PC-9 (cell line): ENCODE data around the gene DENND1A.

Experiments used
- EZH2 ChIP-seq: fragments of 200-600 bp; sonication (generic); IDR thresholded peaks from 2 replicates; pipeline ENCODE4 v1.8.0; 2017; ENCODE audit warnings: antibody characterized with exemption, low read depth
- TF ChIP-seq, protein P1 (sequence below): fragments of 200-600 bp; sonication (generic); conservative IDR thresholded peaks from 2 replicates; pipeline ENCODE4 v1.6.1; 2017; ENCODE audit warnings: mixed run types, antibody characterized with exemption, mild to moderate bottlenecking, moderate library complexity

DNA sequence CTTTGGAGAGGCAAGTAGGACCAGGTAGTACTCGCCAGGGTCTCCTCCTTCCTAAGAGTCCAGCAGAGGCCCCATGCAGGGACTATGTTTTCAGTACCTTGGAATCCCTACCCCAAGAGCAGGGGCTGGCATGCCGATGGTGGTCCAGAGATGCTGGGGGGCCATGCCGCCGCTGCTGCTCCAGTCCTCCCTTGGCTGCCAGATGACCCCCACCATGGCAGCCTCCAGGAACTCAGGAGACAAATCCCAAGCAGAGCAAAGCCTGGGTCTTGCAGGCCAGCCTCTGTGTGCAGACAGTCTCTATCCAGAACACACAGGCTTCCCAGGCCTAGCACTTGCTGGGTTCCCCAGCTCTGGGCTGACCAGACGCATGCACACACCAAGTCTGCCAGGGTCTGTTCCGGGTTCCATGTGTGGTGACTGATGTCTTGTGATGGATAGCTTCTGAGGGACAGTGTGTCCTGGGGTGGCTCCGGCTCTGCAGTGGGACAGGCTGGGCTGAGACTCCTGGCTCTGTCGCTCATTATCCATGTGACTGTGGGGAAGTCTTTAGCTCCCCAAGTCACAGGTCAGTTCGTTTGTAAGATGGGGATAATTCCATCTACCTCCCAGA, 446.6 kb downstream of the DENND1A start:
- TF ChIP-seq, protein P1, sequence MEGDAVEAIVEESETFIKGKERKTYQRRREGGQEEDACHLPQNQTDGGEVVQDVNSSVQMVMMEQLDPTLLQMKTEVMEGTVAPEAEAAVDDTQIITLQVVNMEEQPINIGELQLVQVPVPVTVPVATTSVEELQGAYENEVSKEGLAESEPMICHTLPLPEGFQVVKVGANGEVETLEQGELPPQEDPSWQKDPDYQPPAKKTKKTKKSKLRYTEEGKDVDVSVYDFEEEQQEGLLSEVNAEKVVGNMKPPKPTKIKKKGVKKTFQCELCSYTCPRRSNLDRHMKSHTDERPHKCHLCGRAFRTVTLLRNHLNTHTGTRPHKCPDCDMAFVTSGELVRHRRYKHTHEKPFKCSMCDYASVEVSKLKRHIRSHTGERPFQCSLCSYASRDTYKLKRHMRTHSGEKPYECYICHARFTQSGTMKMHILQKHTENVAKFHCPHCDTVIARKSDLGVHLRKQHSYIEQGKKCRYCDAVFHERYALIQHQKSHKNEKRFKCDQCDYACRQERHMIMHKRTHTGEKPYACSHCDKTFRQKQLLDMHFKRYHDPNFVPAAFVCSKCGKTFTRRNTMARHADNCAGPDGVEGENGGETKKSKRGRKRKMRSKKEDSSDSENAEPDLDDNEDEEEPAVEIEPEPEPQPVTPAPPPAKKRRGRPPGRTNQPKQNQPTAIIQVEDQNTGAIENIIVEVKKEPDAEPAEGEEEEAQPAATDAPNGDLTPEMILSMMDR: no peak
- TF ChIP-seq EZH2: no peak
